Activated naive CD8-positive, alpha-beta T cell treated with anti-CD3 and anti-CD28 coated beads for 36 hours (primary cell): ENCODE measurements around the gene RUNX3. TPM values are rescaled to one million over a fixed set of nuclear protein-coding genes. Genes with fewer than 3 reads are reported as not detected.
"Not testable (repeated sequence)": the region's sequence is repeated elsewhere in the genome, so short reads cannot be mapped to it uniquely, and the experiment has no call there.

Experiments
- DNase-seq: peaks from one replicate; pipeline ENCODE4 v3.0.0; 2021
- H3K27ac Mint-ChIP-seq: one replicate; pipeline ENCODE4 v1.8.0; 2022; ENCODE audit warnings: mild to moderate bottlenecking, moderate library complexity, mixed read lengths
- H3K27me3 Mint-ChIP-seq: one replicate; pipeline ENCODE4 v1.8.0; 2022; ENCODE audit warnings: mild to moderate bottlenecking, mixed read lengths
- H3K36me3 Mint-ChIP-seq: one replicate; pipeline ENCODE4 v1.8.0; 2021; ENCODE audit warnings: mild to moderate bottlenecking, mixed read lengths
- H3K4me1 Mint-ChIP-seq: one replicate; pipeline ENCODE4 v1.8.0; 2021; ENCODE audit warnings: mixed read lengths
- H3K4me3 Mint-ChIP-seq: one replicate; pipeline ENCODE4 v1.8.0; 2022; ENCODE audit warnings: mild to moderate bottlenecking, moderate library complexity, mixed read lengths
- H3K9me3 Mint-ChIP-seq: one replicate; pipeline ENCODE4 v1.8.0; 2022; ENCODE audit warnings: mixed read lengths
- total RNA-seq, 2 experiments: library from RNA; stranded (reverse); gene quantifications; one replicate each; pipeline ENCODE4 v1.2.3, GENCODE V29; 2021

Gene RUNX3
- total RNA-seq, 2 experiments from 2014 or later, result 144 TPM

- Mint-ChIP-seq H3K4me1 (peaks cover 36% of the 10 kb centered on the region), H3K9me3 (no peaks in the 10 kb centered on the region), H3K36me3 (peaks cover 23% of the 10 kb centered on the region), H3K4me3 (no peak overlapping the region), H3K27ac (peak overlapping the region; percentile 85), H3K27me3 (peaks cover 13% of the 10 kb centered on the region)
- DNase-seq, result no peak
Measured at GRCh38 chr1:24900985-24901781, 28.9 kb downstream of the RUNX3 start.

DNA sequence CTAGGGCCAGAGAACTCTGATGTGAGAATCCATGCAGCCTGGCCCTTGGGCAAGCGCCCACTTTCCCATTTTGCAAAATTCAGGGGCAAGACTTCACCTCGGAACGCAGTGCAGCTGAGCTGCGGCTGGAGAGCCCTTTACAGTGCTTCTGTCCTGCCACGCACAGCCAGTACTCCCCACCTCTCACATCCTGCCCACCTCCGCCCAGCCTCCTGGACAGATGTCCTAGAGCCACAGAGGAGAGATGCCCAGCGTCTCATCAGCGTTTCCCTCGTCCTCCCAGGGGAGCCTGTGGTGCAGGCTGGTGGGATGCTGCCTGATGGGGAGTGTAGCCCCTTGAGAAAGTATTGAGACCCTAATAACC lies 29.6 kb downstream of the RUNX3 start:
- Mint-ChIP-seq H3K36me3 (peaks cover 18% of the 10 kb centered on the region), H3K9me3 (no peaks in the 10 kb centered on the region), H3K4me3 (peak overlapping the region; percentile 6), H3K4me1 (peaks cover 36% of the 10 kb centered on the region), H3K27me3 (peaks cover 13% of the 10 kb centered on the region), H3K27ac (peak overlapping the region; percentile 50)
- DNase-seq, result no peak

- no peak for DNase-seq
- Mint-ChIP-seq H3K9me3 (no peaks in the 10 kb centered on the region), H3K36me3 (peaks cover 18% of the 10 kb centered on the region), H3K27ac (peak overlapping the region; percentile 50), H3K4me1 (peaks cover 36% of the 10 kb centered on the region), H3K27me3 (peaks cover 13% of the 10 kb centered on the region), H3K4me3 (peak overlapping the region; percentile 0)
Measured at GRCh38 chr1:24899581-24900485, 30.2 kb downstream of the RUNX3 start.

- Mint-ChIP-seq H3K27me3 (peaks cover 13% of the 10 kb centered on the region), H3K36me3 (peaks cover 15% of the 10 kb centered on the region), H3K27ac (peak overlapping the region; percentile 50), H3K4me1 (peaks cover 33% of the 10 kb centered on the region), H3K9me3 (no peaks in the 10 kb centered on the region), H3K4me3 (peak overlapping the region; percentile 40)
- no peak for DNase-seq
Measured at GRCh38 chr1:24898909-24899439, 31.1 kb downstream of the RUNX3 start.

DNA sequence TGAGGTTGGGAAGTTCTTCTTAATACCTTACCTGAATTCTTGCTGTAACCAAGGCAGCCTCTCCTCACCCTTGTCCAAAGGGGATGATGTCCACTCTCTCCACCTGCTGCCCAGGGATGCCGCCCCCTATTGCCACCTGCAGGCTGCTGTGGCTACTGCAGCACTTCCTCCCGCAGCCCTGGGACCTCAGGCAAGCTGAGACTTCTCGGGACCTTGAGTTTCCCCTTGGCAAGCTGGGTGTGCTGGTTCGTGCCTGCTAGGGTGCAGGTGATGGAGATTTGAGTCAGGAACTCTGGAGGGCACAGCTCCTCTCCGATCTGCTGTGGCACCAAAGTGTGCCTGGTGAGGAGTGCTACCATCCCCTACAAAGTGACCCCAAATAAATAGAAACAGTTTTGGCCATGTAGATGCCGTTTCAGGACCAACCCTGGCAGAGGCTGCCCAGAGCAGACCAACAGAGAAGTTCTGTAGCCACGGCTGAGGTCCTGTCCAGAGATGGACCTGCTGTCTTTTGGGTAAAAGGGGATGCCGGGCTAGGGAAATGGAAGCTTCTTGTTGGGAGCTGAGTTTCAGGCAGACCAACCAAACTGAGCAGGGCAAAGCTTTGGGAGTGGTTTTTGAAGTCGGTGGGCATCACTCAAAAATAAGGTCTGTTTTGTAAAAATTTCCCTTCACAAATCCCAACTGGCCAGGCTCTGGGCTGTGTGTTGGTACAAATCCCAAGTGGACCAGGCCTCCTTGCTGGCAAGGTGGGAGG lies 31.7 kb downstream of the RUNX3 start:
- peak overlapping the region; percentile 50 for H3K27ac Mint-ChIP-seq
- H3K36me3 Mint-ChIP-seq, result peaks cover 15% of the 10 kb centered on the region
- no peaks in the 10 kb centered on the region for H3K9me3 Mint-ChIP-seq
- H3K4me1 Mint-ChIP-seq, result peaks cover 29% of the 10 kb centered on the region
- DNase-seq, result peak; percentile 64
- H3K27me3 Mint-ChIP-seq, result peaks cover 13% of the 10 kb centered on the region
- H3K4me3 Mint-ChIP-seq, result peak overlapping the region; percentile 35

DNA sequence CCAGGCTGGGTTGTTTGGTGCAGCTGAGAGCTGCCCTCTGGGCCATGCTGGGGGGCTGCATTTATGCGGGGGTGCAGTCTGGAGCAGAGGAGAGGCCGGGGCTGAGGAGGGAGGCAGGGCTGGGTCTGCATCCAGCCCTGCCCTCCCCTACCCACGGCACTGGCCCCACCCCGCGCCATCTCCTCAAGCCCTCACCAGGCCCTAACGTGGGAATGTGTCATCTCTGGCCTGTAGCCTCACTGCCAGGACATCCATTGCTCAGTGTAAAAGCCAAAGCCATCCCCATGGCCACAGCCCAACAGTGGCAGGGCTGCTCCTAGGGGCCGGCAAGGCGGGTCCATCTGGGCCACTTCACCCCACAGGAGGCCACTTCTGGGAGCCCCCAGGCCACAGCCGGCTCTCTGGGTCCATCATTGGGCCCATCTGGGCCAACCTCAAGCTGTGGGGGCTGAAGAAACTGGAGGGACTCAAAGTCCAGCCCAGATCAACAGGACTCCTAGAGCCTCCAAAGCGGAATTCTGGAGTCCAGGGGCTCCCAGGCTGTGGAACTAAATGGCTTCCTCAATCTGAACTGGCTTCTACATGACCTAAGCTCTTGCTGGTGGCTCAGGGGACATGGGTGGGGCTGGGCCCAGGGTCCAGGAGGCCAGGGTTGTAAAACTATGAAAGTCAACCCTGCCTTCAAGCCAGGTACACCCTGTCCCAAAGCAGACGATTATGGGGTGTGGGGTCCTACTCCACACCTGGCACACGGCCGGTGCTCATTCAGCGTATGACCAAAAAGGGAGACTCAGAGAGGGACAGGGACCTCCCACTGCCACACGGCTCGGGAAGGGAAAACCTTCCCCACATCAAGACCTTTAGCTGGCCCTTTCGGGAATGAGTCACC lies 32.6 kb downstream of the RUNX3 start:
- Mint-ChIP-seq H3K4me1 (peaks cover 29% of the 10 kb centered on the region), H3K27ac (peak overlapping the region; percentile 50), H3K9me3 (peaks cover 7% of the 10 kb centered on the region), H3K27me3 (peaks cover 13% of the 10 kb centered on the region), H3K36me3 (peaks cover 21% of the 10 kb centered on the region), H3K4me3 (no peak overlapping the region)
- no peak for DNase-seq

DNA sequence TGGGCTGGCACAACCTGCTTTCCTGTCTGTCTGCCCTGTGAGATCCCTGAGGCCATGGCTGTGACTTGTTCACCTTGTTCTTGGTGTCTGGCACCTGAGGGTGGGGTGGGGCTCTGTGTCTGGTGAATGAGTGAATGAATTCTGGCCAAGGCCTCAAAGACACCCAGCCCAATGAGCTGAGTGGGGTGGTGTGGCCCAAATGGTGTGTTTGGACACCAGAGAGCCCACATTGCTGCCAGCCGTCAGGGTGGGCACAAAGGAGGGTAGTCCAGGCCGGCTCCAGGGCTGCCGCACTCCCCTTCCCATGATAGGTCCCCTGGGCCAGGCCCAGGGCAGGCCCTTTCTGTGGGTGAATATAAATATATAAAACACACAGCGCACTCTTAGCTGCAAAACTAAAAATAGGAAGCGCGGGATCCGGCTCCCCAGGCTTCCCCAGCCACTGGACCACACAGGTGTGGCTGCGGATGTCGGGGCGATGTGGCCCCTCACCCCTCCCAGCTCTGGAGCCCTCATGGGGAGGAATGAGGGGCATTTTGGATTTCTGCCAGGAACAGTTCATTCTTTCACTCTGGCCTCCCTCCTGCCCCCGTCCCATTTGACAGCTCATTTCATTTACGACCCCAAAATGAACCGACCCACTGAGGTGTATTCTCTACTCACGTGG lies 33.3 kb downstream of the RUNX3 start:
- Mint-ChIP-seq H3K36me3 (peaks cover 20% of the 10 kb centered on the region), H3K9me3 (peaks cover 9% of the 10 kb centered on the region), H3K4me3 (no peak overlapping the region), H3K27me3 (peaks cover 13% of the 10 kb centered on the region), H3K4me1 (peaks cover 27% of the 10 kb centered on the region), H3K27ac (peak overlapping the region; percentile 1)
- no peak for DNase-seq

DNA sequence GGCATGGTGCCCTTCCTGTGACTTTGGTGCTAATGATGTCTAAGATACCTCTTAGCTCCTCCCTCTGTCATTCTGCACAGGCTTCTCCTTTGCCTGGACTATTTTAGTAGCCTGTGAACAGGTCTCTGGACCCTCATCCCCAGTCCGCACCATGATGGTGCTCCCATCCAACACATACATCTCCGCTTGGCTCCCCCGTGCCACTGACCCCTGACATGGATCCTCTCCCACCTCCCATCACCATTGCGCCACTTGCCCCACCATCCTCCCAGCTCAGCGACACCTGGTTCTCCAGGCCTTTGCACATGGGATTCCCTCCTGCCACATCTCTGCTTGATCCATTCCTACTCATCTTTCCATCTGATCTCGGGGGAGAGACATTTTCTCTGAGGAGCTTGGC lies 33.9 kb downstream of the RUNX3 start:
- H3K4me1 Mint-ChIP-seq, result peaks cover 22% of the 10 kb centered on the region
- peaks cover 9% of the 10 kb centered on the region for H3K9me3 Mint-ChIP-seq
- H3K36me3 Mint-ChIP-seq, result peaks cover 17% of the 10 kb centered on the region
- peaks cover 13% of the 10 kb centered on the region for H3K27me3 Mint-ChIP-seq
- no peak for DNase-seq
- no peak overlapping the region for H3K4me3 Mint-ChIP-seq
- peak overlapping the region; percentile 1 for H3K27ac Mint-ChIP-seq

DNA sequence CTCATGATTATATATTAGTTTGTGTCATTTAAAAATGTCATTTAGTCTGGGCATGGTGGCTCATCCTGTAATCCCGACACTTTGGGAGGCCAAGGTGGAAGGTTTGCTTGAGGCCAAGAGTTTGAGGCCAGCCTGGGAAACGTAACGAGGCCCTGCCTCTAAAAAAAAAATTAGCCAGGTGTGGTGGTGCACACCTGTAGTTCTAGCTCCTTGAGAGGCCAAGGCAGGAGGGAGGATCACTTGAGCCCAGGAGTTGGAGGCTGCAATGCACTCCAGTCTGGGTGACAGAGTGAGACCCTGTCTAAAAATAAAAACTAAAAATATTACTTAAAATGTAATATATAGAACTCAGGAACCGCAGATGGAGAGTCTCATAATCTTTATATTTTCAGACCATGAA lies 34.6 kb downstream of the RUNX3 start:
- H3K4me3 Mint-ChIP-seq, result no peak overlapping the region
- peaks cover 9% of the 10 kb centered on the region for H3K9me3 Mint-ChIP-seq
- H3K4me1 Mint-ChIP-seq, result peaks cover 19% of the 10 kb centered on the region
- no peak overlapping the region for H3K27ac Mint-ChIP-seq
- H3K27me3 Mint-ChIP-seq, result peaks cover 13% of the 10 kb centered on the region
- no peak for DNase-seq
- H3K36me3 Mint-ChIP-seq, result peaks cover 16% of the 10 kb centered on the region

GRCh38 chr1:24894002-24894401 lies 36.1 kb downstream of the RUNX3 start:
- Mint-ChIP-seq H3K36me3 (peaks cover 10% of the 10 kb centered on the region), H3K27me3 (peaks cover 6% of the 10 kb centered on the region), H3K27ac (no peak overlapping the region), H3K9me3 (peaks cover 9% of the 10 kb centered on the region), H3K4me3 (no peak overlapping the region), H3K4me1 (peaks cover 10% of the 10 kb centered on the region)
- no peak for DNase-seq

DNA sequence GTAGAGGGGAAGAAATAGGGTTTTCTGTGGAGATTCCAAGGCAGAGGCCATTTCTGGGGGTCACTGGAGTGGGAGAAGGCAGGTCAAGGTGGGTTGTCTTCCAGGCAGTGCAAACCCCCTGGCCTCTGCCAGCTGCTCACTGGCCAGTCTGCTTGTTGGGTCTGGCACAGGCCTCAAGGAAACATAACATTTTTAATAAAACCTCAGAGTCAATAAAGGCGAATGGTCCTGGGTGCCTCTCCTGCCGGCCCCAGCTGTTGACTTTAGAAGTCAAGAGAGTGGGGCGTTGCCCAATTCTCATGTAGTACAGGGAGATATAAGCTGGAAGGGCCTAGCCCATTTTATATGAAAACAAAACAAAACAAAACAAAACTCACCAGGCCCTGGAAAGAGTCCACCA lies 36.6 kb downstream of the RUNX3 start:
- no peak for DNase-seq

DNA sequence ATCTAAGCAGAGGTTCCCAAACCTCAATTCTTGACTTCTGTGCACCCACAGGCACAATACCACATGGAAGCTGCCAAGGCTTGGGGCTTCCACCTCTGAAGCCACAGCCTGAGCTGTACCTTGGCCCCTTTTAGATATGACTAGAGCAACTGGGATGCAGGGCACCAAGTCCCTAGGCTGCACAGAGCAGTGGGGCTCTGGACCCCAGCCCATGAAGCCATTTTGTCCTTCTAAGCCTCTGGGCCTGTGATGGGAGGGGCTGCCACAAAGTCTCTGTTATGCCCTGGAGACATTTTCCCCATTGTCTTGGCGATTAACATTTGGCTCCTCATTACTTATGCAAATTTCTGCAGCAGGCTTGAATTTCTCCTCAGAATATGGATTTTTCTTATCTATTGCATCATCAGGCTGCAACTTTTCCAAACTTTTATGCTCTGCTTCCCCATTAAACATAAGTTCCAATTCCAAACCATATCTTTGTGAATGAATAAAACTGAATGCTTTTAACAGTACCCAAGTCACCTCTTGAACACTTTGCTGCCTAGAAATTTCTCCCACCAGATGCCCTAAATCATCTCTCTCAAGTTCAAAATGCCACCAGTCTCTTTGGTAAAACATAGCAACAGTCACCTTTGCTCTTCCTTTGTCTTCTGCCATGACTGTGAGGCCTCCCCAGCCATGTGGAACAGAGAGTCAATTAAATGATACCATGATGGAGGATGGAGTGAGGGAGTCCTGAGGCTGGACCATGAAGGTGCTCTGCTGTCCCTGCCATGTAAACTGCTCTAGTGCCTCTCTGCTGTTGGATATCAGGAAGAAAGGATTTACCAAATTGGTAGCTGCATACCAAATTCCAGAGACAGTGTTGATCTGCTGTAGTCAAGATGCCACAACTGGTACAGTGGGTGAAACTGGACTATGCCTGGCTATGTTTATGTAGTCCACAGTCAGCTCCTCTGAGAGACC lies 37.6 kb downstream of the RUNX3 start:
- no peaks in the 10 kb centered on the region for H3K4me1 Mint-ChIP-seq
- H3K36me3 Mint-ChIP-seq, result peaks cover 10% of the 10 kb centered on the region
- peaks cover 9% of the 10 kb centered on the region for H3K9me3 Mint-ChIP-seq
- no peak overlapping the region for H3K27ac Mint-ChIP-seq
- no peak for DNase-seq
- no peak overlapping the region for H3K4me3 Mint-ChIP-seq
- H3K27me3 Mint-ChIP-seq, result no peaks in the 10 kb centered on the region

More for the DNA sequence above, 36.6 kb downstream of the RUNX3 start:
- H3K9me3 Mint-ChIP-seq, result peaks cover 9% of the 10 kb centered on the region
- peaks cover 7% of the 10 kb centered on the region for H3K4me1 Mint-ChIP-seq
- no peak overlapping the region for H3K4me3 Mint-ChIP-seq
- peaks cover 10% of the 10 kb centered on the region for H3K36me3 Mint-ChIP-seq
- no peak overlapping the region for H3K27ac Mint-ChIP-seq
- peaks cover 3% of the 10 kb centered on the region for H3K27me3 Mint-ChIP-seq

DNA sequence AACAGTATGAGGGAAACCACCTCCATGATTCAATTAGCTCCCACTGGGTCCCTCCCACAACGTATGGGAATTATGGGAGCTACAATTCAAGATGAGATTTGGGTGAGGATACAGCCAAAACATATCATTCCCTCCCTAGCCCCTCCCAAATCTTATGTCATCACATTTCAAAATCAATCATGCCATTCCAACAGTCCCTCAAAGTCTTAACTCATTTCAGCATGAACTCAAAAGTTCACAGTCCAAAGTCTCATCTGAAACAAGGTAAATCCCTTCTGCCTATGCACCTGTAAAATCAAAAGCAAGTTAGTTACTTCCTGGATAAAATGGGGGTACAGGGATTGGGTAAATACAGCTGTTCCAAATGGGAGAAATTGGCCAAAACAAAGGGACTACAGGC lies 38.7 kb downstream of the RUNX3 start:
- not testable (repeated sequence) for H3K9me3 Mint-ChIP-seq, DNase-seq, H3K4me3 Mint-ChIP-seq, H3K27ac Mint-ChIP-seq, H3K27me3 Mint-ChIP-seq, H3K4me1 Mint-ChIP-seq
- peaks cover 10% of the 10 kb centered on the region for H3K36me3 Mint-ChIP-seq
